Heart right ventricle (tissue), 16 donors: Measurements from ENCODE around the gene MAPK6. TPM values are rescaled to one million over a fixed set of nuclear protein-coding genes. Genes with fewer than 3 reads are reported as not detected.

ENCODE experiments used
- ATAC-seq, 8 donors: fragments of 200-7000 bp; cut with Tn5 transposase; one replicate each; pipeline ENCODE4 v1.9.1; 2020; ENCODE audit warnings: mild to moderate bottlenecking in 8 of 8, moderate library complexity in 8 of 8, moderate number of reproducible peaks in 1 of 8
- DNase-seq, 2 donors: peaks; one replicate each; pipeline ENCODE4 v3.0.0-alpha.2; 2020
- H3K27ac ChIP-seq, 10 donors: fragments of 200-600 bp; sonication (generic) in 2 of 10; one replicate each; pipeline versions ENCODE4 v1.5.0 to v1.8.0; 2020 to 2022; ENCODE audit warnings: mild to moderate bottlenecking in 3 of 10
- H3K27me3 ChIP-seq, 7 donors: fragments of 200-600 bp; one replicate each; pipeline ENCODE4 v1.8.0; 2021 to 2022; ENCODE audit warnings: mild to moderate bottlenecking in 2 of 7
- H3K36me3 ChIP-seq, 9 donors: fragments of 200-600 bp; sonication (generic) in 1 of 9; one replicate each; pipeline versions ENCODE4 v1.5.0 to v1.8.0; 2020 to 2022; ENCODE audit warnings: mild to moderate bottlenecking in 2 of 9
- H3K4me1 ChIP-seq, 9 donors: fragments of 200-600 bp; sonication (generic) in 1 of 9; one replicate each; pipeline versions ENCODE4 v1.5.0 to v1.8.0; 2020 to 2022; ENCODE audit warnings: mild to moderate bottlenecking in 4 of 9
- H3K4me3 ChIP-seq, 10 donors: fragments of 200-600 bp; sonication (generic) in 2 of 10; one replicate each; pipeline versions ENCODE4 v1.5.0 to v1.8.0; 2020 to 2022; ENCODE audit warnings: mild to moderate bottlenecking in 7 of 10, moderate library complexity in 2 of 10
- H3K9me3 ChIP-seq, 11 donors: fragments of 200-600 bp in 10 of 11; sonication (generic) in 2 of 11; one replicate each; pipeline versions ENCODE4 v1.5.0 to v1.8.0; 2013 to 2022; ENCODE audit warnings: mild to moderate bottlenecking in 2 of 11, control low read depth in 1 of 11, moderate library complexity in 1 of 11
- CTCF ChIP-seq, 9 donors: fragments of 200-600 bp; sonication (generic) in 2 of 9; IDR thresholded peaks; one replicate each; pipeline versions ENCODE4 v1.5.0 to v1.8.0; 2021 to 2022; ENCODE audit warnings: antibody characterized with exemption in 9 of 9, mild to moderate bottlenecking in 5 of 9, moderate library complexity in 1 of 9
- WGBS, 2 donors: extraction: QIAGEN DNeasy Blood & Tissue Kit; methylation state at CpG; one replicate each; pipeline ENCODE4 v1.1.7; 2013; ENCODE audit warnings: inconsistent platforms in 1 of 2; 5-methylcytosine and 5-hydroxymethylcytosine counted together
- intact Hi-C, 10 donors: fragments of 100-400 bp; cut with DNase I; formaldehyde crosslinking; loops; one replicate each; pipeline versions ENCODE4 v1.11.1 to v1.14.2; 2022
- polyA plus RNA-seq, 2 donors: library from polyadenylated mRNA; stranded (reverse); fragments of 200-250 nt; gene quantifications; one replicate each; pipeline ENCODE4 v1.2.3, GENCODE V29; 2013
- total RNA-seq, 10 donors: library from RNA; stranded (reverse); fragmentation: NEBNext Ultra II Directional in 3 of 10; extraction: Animal tissue kit (Norgen Biotek cat#: 25700) in 3 of 10; gene quantifications; one replicate each; pipeline versions ENCODE4 v1.2.1 to v1.2.4, GENCODE V29; 2021 to 2023
- donor health status: Arrhythmogenic right ventricular cardiomyopathy.
- donor health status: ischemic (EF 13 %, LVEDD 7.1; RV severe dilation, severe dysfunction).
- donor health status: healthy with polysubstance abuse.
- donor health status: DM: no; HTN: yes; CAD: no.
- donor health status: DM: no; HTN: no; CAD: no.
- donor health status: ischemic (EF 25% LVEDD 6.9; RV normal size, moderate dysfunction).
- donor health status: ischemic (EF 25% LVEDD 5.7; RV mildly dilated, moderate dysfunction).
- donor health status: healthy.
- donor health status: DM: yes; HTN: yes; CAD: no.
- donor health status: Ischemic cardiomyopathy.
- donor health status: ischemic (EF 35%, LVEDD 5.7; RV mildly dilated, moderate dysfunction).
- donor health status: nonischemic (EF 11% LVEDD 7.7; RV severe dilation, severe dysfunction).
- donor health status: DM: yes; HTN: yes; CAD: no.
- donor health status: PGD.
- donor health status: ischemic (EF 29% LVEDD 5.4; RV normal size, mild dysfunction).
- donor health status: nonischemic (EF 23%, LVEDD 6.1; RV moderate dilation, normal function).

Gene MAPK6
- total and polyA plus RNA-seq, 12 donors = 4.2 to 21.8 (median 17.9) TPM

- DNase-seq (no peak), ATAC-seq (no peak)
- H3K9me3 ChIP-seq = no peaks in the 10 kb centered on the region
- no peak overlapping the region for H3K4me3 ChIP-seq
- H3K4me1 ChIP-seq = peaks cover 6 to 73% (median 50%) of the 10 kb centered on the region in 9 donors
- TF ChIP-seq CTCF (IDR thresholded peaks at IDR 0.05) = no peak
- WGBS, 2 donors = 84 to 85% methylated on average over 14 of the region's 14 CpGs
- H3K27me3 ChIP-seq = no peaks in the 10 kb centered on the region
- H3K27ac ChIP-seq = peak overlapping the region in 6 of 10 donors; percentile 5 to 66 (median 46)
- no peaks in the 10 kb centered on the region for H3K36me3 ChIP-seq
- intact Hi-C loops = loop anchor here in 2 of 10 donors (5.0 to 10.0 kb wide), 2 partner anchors 34 to 664 kb away; partner anchors contain the start of gene ATOSA (in 1 of the 2)
Observed at GRCh38 chr15:52010633-52011595, 8.1 kb upstream of the MAPK6 start.

- peak; percentile 54 to 82 (median 76) for ATAC-seq
- Histone ChIP-seq H3K27ac (peak overlapping the region in 8 of 10 donors; percentile 5 to 66 (median 46)), H3K36me3 (no peaks in the 10 kb centered on the region), H3K4me1 (peaks cover 2 to 65% (median 42%) of the 10 kb centered on the region in 9 donors), H3K4me3 (no peak overlapping the region), H3K9me3 (no peaks in the 10 kb centered on the region), H3K27me3 (no peaks in the 10 kb centered on the region)
- no peak for TF ChIP-seq CTCF (IDR thresholded peaks at IDR 0.05)
- intact Hi-C loops = loop anchor here in 2 of 10 donors (5.0 to 10.0 kb wide), 2 partner anchors 34 to 663 kb away; partner anchors contain the start of gene ATOSA (in 1 of the 2)
- peak in 1 of 2 donors; percentile 35 for DNase-seq
- WGBS, 2 donors = 30% methylated on average over 3 of the region's 3 CpGs
Observed at GRCh38 chr15:52011711-52012144, 7.3 kb upstream of the MAPK6 start.

- Histone ChIP-seq H3K4me1 (peaks cover 0 to 60% (median 37%) of the 10 kb centered on the region in 9 donors), H3K4me3 (no peak overlapping the region), H3K27ac (peak overlapping the region in 6 of 10 donors; percentile 28 to 66 (median 54)), H3K27me3 (no peaks in the 10 kb centered on the region), H3K9me3 (no peaks in the 10 kb centered on the region), H3K36me3 (no peaks in the 10 kb centered on the region)
- DNase-seq (no peak), ATAC-seq (peak in 1 of 8 donors; percentile 21)
- TF ChIP-seq CTCF (IDR thresholded peaks at IDR 0.05) = no peak
- intact Hi-C loops = loop anchor here in 2 of 10 donors (5.0 to 10.0 kb wide), 2 partner anchors 35 to 663 kb away; partner anchors contain the start of gene ATOSA (in 1 of the 2)
- 52 to 63% methylated on average over 2 of the region's 2 CpGs for WGBS, 2 donors
Observed at GRCh38 chr15:52012210-52012609, 6.8 kb upstream of the MAPK6 start.

GRCh38 chr15:52013151-52013791 is 5.7 kb upstream of the MAPK6 start:
- H3K27me3 ChIP-seq = no peaks in the 10 kb centered on the region
- ATAC-seq (no peak), DNase-seq (no peak)
- H3K36me3 ChIP-seq = no peaks in the 10 kb centered on the region
- peak overlapping the region in 4 of 10 donors; percentile 11 to 56 (median 40) for H3K27ac ChIP-seq
- H3K4me3 ChIP-seq = no peak overlapping the region
- intact Hi-C loops = loop anchor here in 2 of 10 donors (5.0 to 10.0 kb wide), 2 partner anchors 36 to 662 kb away; partner anchors contain the start of gene ATOSA (in 1 of the 2)
- 80 to 90% methylated on average over 3 of the region's 3 CpGs for WGBS, 2 donors
- peaks cover 0 to 51% (median 33%) of the 10 kb centered on the region in 9 donors for H3K4me1 ChIP-seq
- TF ChIP-seq CTCF (IDR thresholded peaks at IDR 0.05) = no peak
- H3K9me3 ChIP-seq = no peaks in the 10 kb centered on the region
